BJ (cell line): ENCODE data around the gene CCNYL1. TPM values are rescaled to one million over a fixed set of nuclear protein-coding genes. Genes with fewer than 3 reads are reported as not detected.

Experiments
- CTCF ChIA-PET: fragments of 350-600 bp; formaldehyde crosslinking; extraction: SDS; loops from one replicate; lab custom pipeline; 2021; ENCODE audit warnings: antibody characterized with exemption, inconsistent platforms; lab: Yijun Ruan, JAX
- POLR2A ChIA-PET: fragments of 300-600 bp; sonication (Branson Sonifier 250); formaldehyde crosslinking; extraction: SDS; loops from one replicate; lab custom pipeline; 2021; ENCODE audit warnings: antibody characterized with exemption; lab: Charles Lee
- DNase-seq: peaks from one replicate; pipeline ENCODE4 v3.0.0-alpha.2; 2011; ENCODE audit warnings: low read depth
- H3K27me3 ChIP-seq: 2 replicates; pipeline ENCODE4 v1.6.0; 2011; ENCODE audit warnings: low read length; ENCODE audit not compliant: control insufficient read depth, insufficient read depth
- H3K36me3 ChIP-seq: 2 replicates; pipeline ENCODE4 v1.5.1; 2011; ENCODE audit warnings: low read length; ENCODE audit not compliant: control insufficient read depth, insufficient read depth
- H3K4me3 ChIP-seq: 2 replicates; pipeline ENCODE4 v1.5.1; 2011; ENCODE audit warnings: low read depth, mild to moderate bottlenecking, control low read depth, low read length
- polyA plus RNA-seq: library from polyadenylated mRNA; depleted of rRNA; stranded (reverse); fragments of >200 nt; gene quantifications from 2 replicates; pipeline ENCODE4 v1.2.3, GENCODE V29; 2011
- TF ChIP-seq, protein P1 (sequence below): IDR thresholded peaks from 2 replicates; pipeline ENCODE4 v1.5.1; 2011; ENCODE audit warnings: low read depth, mild to moderate bottlenecking, control low read depth, inconsistent platforms, low read length, moderate library complexity; ENCODE audit not compliant: insufficient read depth

CCNYL1 gene
- polyA plus RNA-seq, 1 experiment = 9.6 TPM

DNA sequence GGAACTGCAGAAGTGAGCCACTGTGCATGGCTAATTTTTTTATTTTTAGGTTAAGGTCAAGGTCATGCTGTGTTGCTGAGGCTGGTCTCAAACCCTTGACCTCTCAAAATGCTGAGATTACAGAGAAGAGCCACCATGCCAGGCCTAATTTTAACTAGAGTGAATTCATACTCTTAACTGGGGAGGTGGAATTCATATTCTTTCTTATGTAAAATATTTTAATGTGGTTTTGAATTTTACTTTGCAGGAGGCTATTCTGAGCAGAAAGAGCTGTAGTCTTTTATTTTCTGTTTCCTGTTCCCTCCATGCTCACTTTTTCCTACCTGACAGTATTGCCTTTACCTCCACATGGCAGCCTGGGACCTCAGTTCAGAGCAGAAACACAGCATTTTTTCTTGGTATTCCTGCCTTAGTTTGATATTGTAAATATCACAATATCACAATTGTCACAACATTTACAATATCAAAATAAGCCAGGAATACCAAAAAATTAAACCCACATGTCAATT lies 37.1 kb upstream of the CCNYL1 start:
- ChIA-PET CTCF (no interaction called here), POLR2A (no interaction called here)
- TF ChIP-seq, protein P1, sequence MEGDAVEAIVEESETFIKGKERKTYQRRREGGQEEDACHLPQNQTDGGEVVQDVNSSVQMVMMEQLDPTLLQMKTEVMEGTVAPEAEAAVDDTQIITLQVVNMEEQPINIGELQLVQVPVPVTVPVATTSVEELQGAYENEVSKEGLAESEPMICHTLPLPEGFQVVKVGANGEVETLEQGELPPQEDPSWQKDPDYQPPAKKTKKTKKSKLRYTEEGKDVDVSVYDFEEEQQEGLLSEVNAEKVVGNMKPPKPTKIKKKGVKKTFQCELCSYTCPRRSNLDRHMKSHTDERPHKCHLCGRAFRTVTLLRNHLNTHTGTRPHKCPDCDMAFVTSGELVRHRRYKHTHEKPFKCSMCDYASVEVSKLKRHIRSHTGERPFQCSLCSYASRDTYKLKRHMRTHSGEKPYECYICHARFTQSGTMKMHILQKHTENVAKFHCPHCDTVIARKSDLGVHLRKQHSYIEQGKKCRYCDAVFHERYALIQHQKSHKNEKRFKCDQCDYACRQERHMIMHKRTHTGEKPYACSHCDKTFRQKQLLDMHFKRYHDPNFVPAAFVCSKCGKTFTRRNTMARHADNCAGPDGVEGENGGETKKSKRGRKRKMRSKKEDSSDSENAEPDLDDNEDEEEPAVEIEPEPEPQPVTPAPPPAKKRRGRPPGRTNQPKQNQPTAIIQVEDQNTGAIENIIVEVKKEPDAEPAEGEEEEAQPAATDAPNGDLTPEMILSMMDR = no peak
- Histone ChIP-seq H3K4me3 (no peak overlapping the region), H3K36me3 (no peaks in the 10 kb centered on the region), H3K27me3 (peaks cover 3% of the 10 kb centered on the region; the same call in 1 of the 2 replicates)
- DNase-seq = no peak

DNA sequence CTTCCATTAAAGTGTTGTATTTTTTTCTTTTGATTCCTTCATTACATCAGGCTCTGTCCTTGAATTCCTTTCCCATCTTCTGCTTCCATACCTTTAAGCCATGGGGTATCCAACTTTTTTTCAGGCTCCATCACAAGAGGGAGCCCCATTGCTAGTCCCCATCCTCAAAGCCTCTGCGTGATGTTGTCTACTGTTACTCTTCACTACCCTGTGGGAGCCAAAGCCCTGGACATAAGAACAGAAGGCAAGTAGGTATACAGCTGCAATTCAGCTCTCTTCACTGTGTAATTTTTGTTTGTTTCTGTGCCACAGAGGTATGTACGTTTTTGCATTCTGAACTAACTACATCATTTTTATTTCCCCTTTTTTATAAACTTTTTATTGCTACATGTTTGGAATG lies 36.6 kb upstream of the CCNYL1 start:
- DNase-seq = no peak
- CTCF ChIA-PET = interaction anchor here (1.3 kb wide), 1 partner anchor 10 kb away, joined by 3 read pairs; no protein-coding TSS in a partner anchor
- Histone ChIP-seq H3K36me3 (no peaks in the 10 kb centered on the region), H3K4me3 (no peak overlapping the region), H3K27me3 (peaks cover 3% of the 10 kb centered on the region; the same call in 1 of the 2 replicates)
- POLR2A ChIA-PET = interaction anchor here (0.7 kb wide), 1 partner anchor 8 kb away, joined by 13 read pairs; no protein-coding TSS in a partner anchor
- TF ChIP-seq, protein P1 = no peak

DNA sequence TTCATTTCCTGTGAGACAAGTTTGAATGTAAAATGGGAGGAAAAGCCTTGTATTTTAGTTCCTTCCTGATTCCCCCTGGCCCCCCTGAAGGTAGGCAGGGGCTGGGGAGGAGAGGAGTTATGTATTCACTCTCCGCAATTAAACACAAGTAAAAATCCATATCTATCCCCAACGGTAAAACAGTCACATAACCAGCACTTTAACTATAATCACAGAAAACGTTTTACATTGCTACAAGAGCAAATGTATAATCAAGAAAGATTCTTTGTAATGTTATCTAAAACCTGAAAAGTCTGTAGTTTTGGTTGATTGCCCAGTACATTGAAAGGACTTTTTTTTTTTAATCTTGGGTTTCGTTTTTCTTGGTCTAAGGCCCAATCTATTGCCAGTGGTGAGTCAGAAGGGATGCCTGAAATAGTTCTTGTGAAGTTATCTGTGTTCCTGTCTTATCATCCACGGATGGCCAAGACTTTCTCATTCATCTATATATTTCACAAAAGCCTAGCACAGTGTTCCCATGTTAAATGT lies 34.5 kb upstream of the CCNYL1 start:
- DNase-seq = peak; percentile 19
- Histone ChIP-seq H3K36me3 (no peaks in the 10 kb centered on the region), H3K4me3 (no peak overlapping the region), H3K27me3 (peaks cover 3% of the 10 kb centered on the region)
- ChIA-PET POLR2A (interaction anchor here (0.6 kb wide), 1 partner anchor 11 kb away, joined by 3 read pairs; no protein-coding TSS in a partner anchor), CTCF (no interaction called here)
- TF ChIP-seq, protein P1 = no peak

DNA sequence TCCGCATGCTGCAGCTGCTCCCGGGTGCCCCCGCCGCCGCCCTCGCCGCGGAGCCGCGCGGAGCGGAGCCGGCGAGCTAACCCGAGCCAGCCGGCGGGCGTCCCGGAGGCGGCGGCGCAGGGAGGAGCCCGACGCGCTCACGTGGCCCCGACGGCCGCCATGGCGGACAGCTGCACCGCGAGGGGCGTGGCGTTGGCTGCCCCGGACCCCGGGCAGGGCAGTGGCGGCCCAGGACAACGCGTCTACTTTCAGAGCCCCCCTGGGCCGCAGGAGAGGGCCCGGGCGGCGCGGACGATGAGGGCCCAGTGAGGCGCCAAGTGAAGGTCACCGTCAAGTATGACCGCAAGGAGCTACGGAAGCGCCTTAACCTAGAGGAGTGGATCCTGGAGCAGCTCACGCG lies 30.0 kb upstream of the CCNYL1 start:
- no peak for DNase-seq
- ChIA-PET CTCF (no interaction called here), POLR2A (no interaction called here)
- H3K36me3 ChIP-seq = no peaks in the 10 kb centered on the region
- H3K4me3 ChIP-seq = no peak overlapping the region
- peaks cover 5% of the 10 kb centered on the region for H3K27me3 ChIP-seq
- TF ChIP-seq, protein P1 = no peak

DNA sequence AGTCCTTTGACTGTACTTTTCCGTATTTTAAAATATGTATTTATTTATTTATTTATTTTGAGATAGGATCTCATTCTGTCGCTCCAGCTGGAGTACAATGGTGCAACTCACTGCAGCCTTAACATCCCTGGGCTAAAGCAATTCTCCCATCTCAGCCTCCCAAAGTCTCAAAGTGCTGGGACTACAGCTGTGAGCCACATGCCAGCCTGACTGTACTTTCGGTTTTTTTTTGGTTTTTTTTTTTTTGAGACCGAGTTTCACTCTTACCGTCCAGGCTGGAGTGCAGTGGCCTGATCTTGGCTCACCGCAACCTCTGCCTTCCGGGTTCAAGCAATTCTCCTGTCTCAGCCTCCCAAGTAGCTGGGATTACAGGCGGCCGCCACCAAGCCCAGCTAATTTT lies 28.9 kb upstream of the CCNYL1 start:
- Histone ChIP-seq H3K4me3 (no peak overlapping the region), H3K36me3 (no peaks in the 10 kb centered on the region), H3K27me3 (peaks cover 5% of the 10 kb centered on the region)
- ChIA-PET POLR2A (interaction anchor here (0.6 kb wide), 1 partner anchor 343 kb away, joined by 4 read pairs; the partner anchor contains the start of gene PLEKHM3), CTCF (no interaction called here)
- TF ChIP-seq, protein P1 = no peak
- DNase-seq = no peak
